GM19035 (cell line): ENCODE results near the gene SLC6A1.
"Not testable (repeated sequence)": the region's sequence is repeated elsewhere in the genome, so short reads cannot be mapped to it uniquely, and the experiment has no call there.

ENCODE experiments used
- ATAC-seq: cut with Tn5 transposase; IDR thresholded peaks from one replicate; pipeline ENCODE4 v1.9.1; 2021; ENCODE audit not compliant: unreplicated experiment

SLC6A1 gene

DNA sequence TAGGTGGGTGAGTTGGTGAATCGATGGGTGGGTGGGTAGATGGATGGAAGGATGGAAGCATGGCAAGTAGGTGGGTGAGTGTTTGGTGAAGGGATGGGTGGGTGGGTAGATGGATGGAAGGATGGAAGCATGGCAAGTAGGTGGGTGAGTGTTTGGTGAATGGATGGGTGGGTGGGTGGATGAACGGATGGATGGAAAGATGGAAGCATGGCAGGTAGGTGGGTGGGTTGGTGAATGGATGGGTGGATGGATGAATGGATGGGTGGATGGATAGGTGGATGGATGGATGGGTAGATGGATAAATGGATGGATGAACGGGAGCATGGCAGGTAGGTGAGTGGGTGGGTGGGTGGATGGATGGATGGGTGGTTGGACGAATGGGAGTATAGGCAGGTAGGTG is 65.1 kb downstream of the SLC6A1 start:
- no peak for ATAC-seq

DNA sequence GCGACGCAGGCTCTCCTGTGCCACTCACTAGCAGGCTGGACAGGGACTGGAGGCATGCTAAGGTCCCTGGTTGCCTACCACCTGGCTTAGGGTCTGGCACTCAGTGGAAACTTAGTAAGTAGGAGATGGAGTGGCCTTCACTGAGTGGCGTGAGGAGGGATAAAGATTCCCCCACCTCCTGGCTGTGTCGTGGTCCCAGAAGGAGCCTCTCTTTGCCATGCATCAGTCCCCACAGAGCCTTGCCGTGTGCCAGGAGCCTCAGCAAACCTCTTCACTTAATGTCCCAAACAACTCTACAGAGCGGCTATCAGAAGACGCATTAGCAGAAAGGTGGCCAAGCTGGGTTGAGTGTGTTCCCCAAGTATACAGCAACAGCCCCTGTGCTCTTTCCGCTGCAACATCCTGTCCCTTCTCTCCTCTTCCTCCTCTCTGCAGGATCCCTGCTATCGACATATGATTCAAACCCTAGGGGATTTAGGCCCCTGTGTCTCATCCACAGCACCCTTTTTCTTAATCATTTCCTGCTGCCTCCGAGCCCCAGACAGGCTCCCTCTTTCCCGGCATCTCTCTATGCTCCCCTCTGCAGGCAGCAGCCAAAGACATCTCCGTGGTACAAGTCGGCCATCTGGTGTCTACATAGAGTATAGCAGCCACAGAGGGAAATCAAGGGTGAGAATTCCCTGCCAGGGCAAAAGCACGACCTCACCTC is 66.7 kb downstream of the SLC6A1 start:
- ATAC-seq, result no peak

DNA sequence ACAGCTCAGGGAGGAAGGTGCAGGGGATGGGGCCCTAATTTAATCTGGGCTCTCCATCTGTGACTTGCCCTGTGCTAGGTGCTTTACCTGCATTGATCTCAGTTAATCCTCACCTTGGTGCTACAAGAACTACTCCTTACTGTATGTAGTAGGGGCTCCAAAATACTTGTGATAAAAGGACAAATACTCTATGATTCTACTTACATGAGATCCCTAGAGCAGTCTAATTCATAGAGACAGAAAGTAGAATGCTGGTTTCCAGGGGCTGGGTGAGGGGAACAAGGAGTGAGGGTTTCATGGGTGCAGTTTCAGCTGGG is 67.2 kb downstream of the SLC6A1 start:
- no peak for ATAC-seq

DNA sequence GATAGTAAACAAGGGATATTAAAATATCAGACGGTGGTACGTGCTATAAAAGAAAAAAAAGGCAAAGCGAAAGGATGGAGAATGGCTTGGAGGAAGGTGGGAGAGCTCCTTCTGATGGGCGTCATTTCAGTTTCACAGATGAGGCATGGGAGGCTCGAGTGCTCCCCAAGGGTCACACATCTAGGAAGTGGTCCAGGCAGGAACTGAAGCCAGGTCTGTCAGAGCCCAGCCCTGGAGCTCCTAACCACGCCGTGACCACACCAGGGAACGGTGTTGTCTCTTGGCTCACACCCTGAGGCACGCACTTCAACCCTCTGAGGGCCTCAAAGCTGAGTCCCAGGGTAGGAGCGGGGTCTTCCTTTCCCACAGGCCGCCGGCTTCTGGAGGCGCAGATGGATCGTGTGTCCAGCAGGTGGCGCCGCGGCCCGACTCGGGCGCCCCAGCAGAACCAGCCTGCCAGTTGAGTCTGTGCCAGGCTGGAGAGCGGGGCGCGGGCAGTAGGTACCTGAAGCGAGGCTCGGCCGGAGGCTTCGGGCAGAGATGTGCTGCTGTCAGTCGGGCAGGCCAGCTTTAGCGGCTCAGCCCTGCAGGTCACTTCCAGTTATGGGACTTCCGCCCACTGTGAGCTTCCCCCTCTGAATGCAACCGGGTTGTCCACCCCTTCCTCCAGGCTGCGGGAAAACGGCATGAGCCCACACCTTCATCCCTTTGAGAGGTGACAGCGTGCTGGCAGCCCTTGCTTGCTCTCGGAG is 68.1 kb downstream of the SLC6A1 start:
- ATAC-seq, result no peak

DNA sequence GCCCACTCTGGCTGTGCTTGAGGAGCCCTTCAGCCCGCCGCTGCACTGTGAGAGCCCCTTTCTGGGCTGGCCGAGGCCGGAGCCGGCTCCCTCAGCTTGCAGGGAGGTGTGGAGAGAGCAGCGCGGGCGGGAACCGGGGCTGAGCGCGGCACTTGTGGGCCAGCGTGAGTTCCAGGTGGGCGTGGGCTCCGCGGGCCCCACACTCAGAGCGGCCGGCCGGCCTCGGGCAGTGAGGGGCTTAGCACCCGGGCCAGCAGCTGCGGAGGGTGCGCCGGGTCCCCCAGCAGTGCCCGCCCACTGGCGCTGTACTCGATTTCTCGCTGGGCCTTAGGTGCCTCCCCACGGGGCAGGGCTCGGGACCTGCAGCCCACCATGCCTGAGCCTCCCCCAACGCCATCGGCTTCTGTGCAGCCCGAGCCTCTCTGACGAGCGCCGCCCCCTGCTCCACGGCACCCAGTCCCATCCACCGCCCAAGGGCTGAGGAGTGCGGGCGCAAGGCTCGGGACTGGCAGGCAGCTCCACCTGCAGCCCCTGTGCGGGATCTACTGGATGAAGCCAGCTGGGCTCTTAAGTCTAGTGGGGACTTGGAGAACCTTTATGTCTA is 68.8 kb downstream of the SLC6A1 start:
- ATAC-seq, result not testable (repeated sequence)

DNA sequence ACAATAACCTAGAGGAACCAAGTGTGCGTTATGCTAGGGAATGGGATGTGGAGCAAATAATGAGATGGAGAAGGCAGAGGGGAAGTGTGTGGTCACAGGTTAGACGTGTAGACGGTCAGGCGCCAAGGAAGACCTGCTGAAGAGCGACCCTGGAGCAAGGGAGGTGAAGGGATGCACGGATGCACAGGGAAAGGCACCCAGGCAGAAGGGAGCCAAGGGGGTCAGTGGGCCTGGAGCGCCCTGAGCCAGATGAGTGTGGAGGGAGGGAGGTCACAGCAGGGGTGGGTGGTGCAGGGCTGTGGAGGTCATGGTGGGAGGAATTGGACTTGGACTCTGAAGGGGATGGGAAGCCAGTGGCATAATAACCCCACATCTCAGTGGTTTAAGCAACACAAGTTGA is 70.2 kb downstream of the SLC6A1 start:
- ATAC-seq, result no peak

DNA sequence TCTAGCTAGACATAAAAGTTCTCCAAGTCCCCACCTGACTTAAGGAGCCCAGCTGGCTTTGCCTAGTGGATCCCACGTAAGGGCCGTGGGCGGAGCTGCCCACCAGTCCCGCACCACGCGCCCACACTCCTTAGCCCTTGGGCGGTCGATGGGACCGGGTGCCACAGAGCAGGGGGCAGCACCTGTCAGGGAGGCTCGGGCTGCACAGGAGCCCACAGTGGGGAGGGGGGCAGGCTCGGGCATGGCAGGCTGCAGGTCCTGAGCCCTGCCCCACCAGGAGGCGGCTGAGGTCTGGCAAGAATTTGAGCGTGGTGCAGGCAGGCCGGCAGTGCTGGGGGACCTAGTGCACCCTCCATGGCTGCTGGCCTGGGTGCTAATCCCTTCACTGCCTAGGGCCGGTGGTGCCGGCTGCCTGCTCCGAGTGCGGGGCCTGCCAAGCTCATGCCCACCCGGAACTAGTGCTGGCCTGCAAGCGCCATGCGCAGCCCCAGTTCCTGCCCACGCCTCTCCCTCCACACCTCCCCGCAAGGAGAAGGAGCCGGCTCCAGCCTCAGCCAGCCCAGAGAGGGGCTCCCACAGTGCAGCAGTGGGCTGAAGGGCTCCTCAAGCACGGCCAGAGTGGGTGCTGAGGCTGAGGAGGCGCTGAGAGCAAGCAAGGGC is 78.7 kb downstream of the SLC6A1 start:
- no peak for ATAC-seq

DNA sequence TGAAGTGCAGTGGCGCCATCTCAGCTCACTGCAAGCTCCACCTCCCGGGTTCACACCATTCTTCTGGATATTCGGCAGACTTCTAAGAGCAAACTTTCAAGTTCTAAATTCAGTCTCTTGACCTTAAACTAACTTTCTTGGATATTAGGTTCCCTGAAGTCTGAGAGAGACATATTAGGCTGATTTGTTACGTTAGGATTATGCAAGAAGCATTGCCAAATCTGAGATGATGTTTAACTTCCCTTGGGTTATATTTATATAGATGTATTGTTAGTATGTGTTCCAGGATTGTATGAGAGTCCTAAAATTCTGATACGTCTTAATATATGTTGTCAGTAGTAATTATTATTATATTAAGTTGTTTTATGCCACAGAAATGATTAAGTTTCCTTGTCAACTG is 80.1 kb downstream of the SLC6A1 start:
- ATAC-seq, result no peak

DNA sequence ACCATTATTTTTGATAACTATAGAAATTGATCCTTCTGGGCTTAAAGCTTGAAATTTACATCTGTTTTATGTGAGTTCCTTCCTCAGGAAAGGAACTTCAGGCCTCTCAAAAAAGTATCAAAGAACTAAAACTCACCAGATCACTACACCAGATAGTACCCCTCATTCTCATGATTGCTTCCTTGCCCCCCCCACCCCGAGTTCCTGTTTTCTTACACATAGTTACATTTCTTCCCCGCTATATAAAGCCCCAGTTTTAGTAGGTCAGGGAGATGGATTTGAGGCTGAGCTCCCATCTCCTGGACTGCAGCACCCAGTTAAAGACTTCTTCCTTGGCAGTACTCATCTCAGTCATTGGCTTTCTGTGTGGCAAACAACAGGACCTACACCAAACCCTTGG is 81.5 kb downstream of the SLC6A1 start:
- ATAC-seq, result no peak

DNA sequence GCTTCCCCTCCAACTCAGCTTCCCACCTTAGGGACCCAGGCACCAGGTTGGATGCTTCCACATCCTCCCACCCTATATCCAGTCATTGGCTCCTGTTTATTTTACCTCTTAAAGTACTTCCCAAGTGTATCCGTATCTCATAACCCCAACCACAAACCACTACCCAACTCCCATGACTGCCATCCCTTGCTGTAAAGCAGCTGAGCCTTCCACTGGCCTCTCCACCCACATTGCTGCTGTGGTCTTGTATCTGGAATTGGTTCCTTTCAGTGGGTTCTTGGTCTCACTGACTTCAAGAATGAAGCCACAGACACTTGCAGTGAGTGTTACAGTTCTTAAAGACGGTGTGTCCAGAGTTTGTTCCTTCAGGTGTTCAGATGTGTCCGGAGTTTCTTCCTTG is 81.9 kb downstream of the SLC6A1 start:
- ATAC-seq, result no peak

DNA sequence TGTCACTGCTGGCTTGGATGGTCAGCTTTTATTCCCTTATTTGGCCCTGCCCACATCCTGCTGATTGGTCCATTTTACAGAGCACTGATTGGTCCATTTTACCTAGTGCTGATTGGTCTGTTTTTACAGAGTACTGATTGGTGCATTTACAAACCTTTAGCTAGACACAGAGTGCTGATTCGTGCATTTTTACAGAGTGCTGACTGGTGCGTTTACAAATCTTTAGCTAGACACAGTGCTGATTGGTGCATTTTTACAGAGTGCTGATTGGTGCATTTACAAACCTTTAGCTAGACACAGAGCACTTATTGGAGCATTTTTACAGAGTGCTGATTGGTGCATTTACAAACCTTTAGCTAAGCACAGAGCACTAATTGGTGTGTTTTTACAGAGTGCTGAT is 82.6 kb downstream of the SLC6A1 start:
- ATAC-seq, result not testable (repeated sequence)

DNA sequence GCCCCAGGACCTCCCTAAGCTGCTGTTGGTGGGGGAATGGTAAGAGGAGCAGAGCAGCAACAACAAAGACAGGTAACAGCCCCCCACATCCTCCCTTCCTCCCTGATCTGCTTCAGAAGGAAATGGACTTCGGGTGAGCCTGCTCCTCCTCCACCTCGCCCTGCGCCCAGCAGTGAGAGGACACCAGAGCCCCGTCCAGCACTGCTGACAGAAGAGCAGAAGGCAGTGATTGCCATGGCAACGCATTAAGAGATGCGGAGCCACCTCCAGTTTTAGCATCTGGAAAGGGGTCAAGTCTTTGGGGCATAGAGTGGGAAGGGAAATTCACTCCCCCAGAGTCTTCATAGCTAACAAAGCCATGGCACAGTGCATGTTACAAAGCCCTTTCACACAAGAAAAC is 84.2 kb downstream of the SLC6A1 start:
- ATAC-seq, result no peak

DNA sequence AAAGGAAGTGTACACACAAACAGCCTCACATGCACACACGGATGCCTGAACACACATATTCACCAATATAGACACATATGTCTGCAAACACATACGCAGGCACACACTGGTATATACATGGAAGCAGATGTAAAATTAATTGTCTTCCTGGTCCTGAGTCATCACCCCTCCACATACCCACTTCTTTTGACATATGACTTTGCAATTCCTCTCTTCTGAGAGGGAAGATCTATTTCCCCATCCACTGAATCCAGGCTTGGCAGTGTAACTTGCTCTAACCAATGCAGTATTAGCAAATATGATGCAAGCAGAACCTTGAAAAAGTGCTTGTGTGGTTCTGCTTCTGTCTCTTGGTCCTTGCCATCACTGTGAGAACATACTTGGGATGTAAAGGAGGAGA is 84.9 kb downstream of the SLC6A1 start:
- ATAC-seq, result no peak

DNA sequence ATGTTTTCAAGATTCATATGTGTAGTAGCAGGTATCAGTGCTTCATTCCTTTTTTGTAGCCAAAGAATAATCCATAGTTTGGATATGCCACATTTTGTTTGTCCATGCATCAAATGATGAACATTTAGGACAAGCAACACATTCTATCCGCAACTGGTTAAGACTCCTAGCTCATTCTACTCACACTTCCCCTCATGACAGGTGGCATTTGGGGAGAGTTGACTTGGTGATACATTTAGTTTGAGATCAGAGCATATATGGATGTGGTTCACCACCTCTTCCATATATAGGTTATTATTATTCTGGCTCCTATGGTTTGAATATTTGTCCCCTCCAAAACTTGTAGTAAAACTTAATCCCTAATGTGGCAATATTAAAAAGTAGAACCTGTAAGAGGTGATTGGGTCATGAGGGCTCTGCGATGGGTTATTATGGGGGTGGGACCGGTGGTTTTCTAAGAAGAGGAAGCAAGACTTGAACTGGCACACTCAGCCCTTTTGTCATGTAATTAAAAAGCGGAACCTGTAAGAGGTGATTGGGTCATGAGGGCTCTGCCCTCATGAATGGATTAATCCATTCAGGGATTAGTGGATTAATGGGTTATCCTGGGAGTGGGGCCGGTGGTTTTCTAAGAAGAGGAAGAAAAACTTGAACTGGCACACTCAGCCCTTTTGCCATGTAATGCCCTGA is 86.4 kb downstream of the SLC6A1 start:
- ATAC-seq, result no peak

DNA sequence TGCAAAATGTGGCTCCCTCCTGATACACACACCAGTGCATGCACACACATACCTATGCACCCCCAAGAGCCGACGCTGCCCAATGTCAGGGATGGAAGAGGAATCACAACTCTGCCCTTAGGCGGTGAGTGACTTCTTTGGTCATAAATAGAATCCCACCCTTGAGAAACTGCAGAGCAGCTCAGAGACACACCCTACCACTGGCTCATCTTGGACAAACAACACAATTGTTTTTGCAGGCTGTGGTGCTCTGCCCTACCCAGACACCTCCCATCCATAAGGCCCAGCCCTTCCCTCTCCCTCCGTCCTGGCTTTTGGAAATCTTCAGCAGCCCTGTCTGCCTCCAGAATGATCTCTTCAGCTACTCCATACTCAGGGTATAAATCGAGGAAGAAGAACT is 87.9 kb downstream of the SLC6A1 start:
- ATAC-seq, result no peak

DNA sequence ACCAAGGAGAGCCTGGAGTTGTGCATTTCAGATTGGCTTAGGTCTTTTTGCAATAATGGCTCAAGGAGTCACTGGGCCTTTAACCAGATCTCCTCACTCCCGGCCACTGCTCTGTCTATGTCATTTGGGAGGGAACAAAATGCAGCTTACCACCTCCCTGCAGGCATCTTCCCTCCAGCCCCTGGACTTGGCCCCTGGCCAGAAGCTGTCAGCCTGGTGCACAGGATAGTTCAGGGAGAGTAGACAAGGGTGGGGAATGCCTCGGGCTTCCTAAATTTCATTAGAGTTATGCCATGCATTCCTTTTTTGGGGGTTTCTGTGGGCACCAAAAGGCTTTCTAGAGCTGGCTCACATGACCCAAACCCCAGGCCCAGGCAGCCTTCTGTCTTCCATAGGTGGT is 91.5 kb downstream of the SLC6A1 start:
- no peak for ATAC-seq

DNA sequence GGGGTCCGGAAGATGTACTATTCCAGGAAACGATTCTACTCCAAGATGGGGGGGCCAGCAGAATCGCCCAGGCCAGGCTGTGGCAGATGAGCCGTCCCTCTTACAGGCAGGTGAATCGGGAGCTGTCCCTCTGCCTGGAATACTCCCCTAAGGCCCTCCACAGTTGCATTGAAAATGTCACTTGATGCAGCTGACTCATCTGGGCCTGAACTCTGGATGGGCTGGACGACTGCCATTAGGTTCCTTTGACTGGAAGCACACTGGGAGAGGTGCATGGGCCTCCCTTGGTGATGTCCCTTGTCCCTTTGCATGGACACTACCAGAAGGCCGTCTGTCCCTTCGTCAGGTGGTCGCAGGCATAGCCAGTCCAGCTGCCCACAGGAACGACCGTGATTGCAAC is 92.1 kb downstream of the SLC6A1 start:
- no peak for ATAC-seq

DNA sequence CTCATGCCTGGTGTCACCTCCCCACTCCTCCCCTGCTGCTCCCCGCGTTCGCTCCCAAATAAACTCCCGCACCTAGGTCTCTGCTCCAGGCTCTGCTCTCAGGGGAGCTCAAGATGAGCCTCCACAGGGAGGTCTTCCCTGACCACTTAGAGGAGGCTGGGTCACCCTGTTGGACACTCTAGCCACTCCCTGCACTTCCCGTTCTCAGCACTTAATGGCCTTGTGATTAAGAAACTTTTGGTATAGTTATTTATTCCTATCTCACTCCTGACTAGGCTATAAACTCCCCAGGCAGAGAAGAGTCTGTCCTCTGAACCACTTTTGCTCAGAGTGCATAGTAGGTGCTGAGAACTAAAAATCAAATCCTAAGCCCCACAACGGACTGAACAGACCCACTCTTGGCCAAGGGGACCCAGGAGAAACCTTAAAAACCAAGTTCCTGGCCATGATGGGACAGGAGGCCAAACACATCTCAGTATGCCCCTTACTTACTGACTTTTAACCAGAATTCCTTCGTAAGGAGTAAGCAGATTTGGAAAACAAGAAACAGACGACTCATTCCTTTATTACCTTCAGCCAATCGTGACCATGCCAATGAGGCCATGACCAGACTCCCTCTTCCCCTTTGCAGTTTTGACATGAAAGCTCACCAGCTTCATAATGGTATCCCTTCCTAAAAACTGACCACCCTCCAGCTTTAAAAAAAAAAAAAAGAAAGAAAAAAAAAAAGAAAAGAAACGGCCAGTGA is 92.7 kb downstream of the SLC6A1 start:
- ATAC-seq, result no peak

DNA sequence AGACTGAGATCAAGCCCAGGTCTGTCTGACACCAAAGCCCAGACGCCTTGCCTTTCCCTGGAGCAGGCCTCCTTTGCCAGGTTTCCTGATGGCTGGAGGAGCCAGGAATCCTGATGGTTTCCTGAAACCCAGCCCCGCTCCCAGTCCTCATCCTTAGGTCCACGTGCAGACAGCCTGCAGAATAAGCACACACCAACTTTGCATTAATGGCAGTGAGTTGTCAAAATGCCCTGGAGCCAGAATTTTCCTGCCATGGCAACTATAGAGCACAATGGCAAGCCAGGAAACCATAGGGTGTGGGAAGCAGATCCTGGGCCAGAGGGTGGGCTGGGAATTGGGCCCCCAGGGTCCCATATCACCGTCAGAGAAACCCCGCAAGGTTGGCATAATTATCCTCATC is 94.3 kb downstream of the SLC6A1 start:
- no peak for ATAC-seq

DNA sequence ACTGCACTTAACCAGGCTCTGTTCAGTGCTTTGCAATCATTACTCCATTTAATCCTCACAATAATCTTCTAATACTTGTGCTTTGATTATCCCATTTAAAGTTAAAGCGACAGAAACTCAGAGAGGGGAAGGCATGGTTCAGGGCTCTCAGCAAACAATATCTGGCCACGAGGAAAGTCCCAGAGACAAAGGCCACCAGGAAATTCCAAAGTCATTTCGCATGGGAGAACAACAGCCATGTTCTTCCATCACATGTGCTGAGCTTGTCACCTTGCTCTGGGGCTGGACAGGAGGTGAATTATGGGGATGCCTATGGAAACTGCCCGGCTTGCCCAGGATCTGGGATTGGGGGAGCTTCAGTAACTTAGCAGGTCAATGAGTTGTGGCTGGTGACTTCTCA is 95.5 kb downstream of the SLC6A1 start:
- no peak for ATAC-seq

DNA sequence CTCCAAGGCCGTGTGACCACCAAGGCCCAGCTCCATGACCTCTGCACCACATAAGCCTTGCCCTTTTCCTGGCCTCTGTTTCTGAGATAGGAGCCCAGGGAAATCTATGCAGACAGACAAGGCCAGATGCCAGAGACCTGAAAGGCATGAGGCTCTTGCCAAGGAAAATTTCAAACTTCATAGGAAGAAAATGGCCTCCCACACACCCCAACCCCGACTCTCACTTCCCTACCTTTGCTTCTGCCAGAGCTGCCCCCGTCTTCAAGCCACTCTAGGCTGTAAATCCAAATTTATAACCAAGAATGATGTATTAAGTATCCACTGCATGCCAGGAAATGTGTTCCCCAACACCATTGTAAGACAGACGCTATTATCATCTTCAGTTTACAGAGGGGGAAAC is 96.3 kb downstream of the SLC6A1 start:
- ATAC-seq, result no peak
